ENCODE data around the gene NFIA. TPM values are rescaled to one million over a fixed set of nuclear protein-coding genes. Genes with fewer than 3 reads are reported as not detected.

NFIA gene
- total and polyA plus RNA-seq, 10 of the 15 experiments (the other 5 are each of a cell fraction or from before 2014, with no cell fraction given), result 0.10 to 0.16 TPM; not detected in 8

DNA sequence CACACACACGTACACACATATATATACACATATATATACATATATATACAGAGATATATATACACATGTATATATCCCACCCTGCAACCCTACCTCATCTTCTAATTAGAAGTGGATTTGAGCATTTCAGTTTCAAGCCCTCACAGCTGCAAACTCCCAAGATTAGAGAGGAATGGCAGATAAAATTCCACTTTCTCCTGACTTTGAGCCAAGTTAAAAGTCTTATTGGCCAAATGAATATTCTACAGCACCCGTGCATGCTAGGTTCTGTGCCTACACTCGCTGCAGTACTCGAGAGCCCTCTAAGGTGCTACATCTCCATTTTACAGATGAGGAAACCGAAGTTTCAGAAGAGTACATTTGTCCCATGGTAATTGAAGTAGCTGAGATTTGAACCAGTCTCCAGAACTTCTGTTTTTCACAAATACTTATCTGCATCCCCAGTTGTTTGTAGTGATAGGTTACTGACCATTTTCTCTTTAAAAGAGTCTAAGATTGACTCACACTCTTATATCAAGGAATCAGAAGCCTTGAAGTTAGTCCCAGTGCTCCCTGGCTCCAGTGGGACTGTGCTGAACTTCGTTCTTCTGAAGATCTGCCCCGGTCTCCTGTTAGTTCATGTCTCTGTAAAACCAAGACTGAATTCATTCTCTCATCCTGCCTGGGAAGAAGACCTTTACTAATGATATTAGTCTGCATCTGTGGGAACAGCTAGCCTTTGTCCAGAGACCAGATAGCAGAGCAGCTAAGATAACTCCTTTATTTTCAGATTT is 350.4 kb downstream of the NFIA start:
- no peak overlapping the region for H3K9ac ChIP-seq (ENCODE audit: control insufficient read depth, insufficient read depth, low read length)
- 3% methylated on average over 7 of the region's 7 CpGs for WGBS (ENCODE audit: insufficient coverage, insufficient replicate concordance, low lambda C conversion rate, missing lambda C conversion rate)
- DNase-seq (ENCODE audit: low read depth, low spot score), result no peak
- H3K4me1 ChIP-seq (ENCODE audit: control insufficient read depth, insufficient read depth, low read length), result peaks cover 3% of the 10 kb centered on the region; the same call in 1 of the 2 replicates
- no peak for FAIRE-seq
- no peak overlapping the region for H3K27ac ChIP-seq (ENCODE audit: control insufficient read depth, insufficient read depth)
- ChIA-PET SMC1A (ENCODE audit: uncharacterized antibody, unreplicated experiment) (interaction anchor here (0.7 to 1.3 kb wide), 3 partner anchors 9 to 202 kb away, joined by 3 to 7 read pairs (median 3); no protein-coding TSS in a partner anchor), RAD21 (ENCODE audit: unreplicated experiment) (no interaction called here), POLR2A (no interaction called here), CTCF (interaction anchor here (0.9 kb wide), 1 partner anchor 114 kb away, joined by 3 read pairs; no protein-coding TSS in a partner anchor)
- no peaks in the 10 kb centered on the region for H3K9me3 ChIP-seq (replicated peaks; ENCODE audit: control insufficient read depth, insufficient read depth, low read length)
- in situ Hi-C loops (cut with MboI), result no loop called here
- BruUV-seq (replicated peaks), result no TSS peak
- H3K4me2 ChIP-seq (ENCODE audit: control insufficient read depth, insufficient read depth), result no peak overlapping the region
- no peaks in the 10 kb centered on the region for H3K79me2 ChIP-seq (ENCODE audit: control insufficient read depth, insufficient read depth, low read length)
- ATAC-seq, result no peak
- no peaks in the 10 kb centered on the region for H3K36me3 ChIP-seq (ENCODE audit: control insufficient read depth in 2 of 2, insufficient read depth in 2 of 2, low read length in 1 of 2)
- no peak overlapping the region for H2AFZ ChIP-seq (ENCODE audit: control insufficient read depth, low read depth, low read length)
- H4K20me1 ChIP-seq (ENCODE audit: control insufficient read depth, insufficient read depth), result no peaks in the 10 kb centered on the region
- peaks cover 0 to under 1% of the 10 kb centered on the region in 2 experiments; a peak in 1 of 4 replicates for H3K27me3 ChIP-seq (replicated peaks in 1 of 2; ENCODE audit: control insufficient read depth in 2 of 2, insufficient read depth in 2 of 2, low read length in 1 of 2)
- no peak for TF ChIP-seq SPI1 (IDR thresholded peaks at IDR 0.05; ENCODE audit: borderline replicate concordance, insufficient read depth, low read depth, low read length)
- H3K4me3 ChIP-seq, result no peak overlapping the region
- intact Hi-C loops (cut with micrococcal nuclease; ENCODE audit: unreplicated experiment), result no loop called here

DNA sequence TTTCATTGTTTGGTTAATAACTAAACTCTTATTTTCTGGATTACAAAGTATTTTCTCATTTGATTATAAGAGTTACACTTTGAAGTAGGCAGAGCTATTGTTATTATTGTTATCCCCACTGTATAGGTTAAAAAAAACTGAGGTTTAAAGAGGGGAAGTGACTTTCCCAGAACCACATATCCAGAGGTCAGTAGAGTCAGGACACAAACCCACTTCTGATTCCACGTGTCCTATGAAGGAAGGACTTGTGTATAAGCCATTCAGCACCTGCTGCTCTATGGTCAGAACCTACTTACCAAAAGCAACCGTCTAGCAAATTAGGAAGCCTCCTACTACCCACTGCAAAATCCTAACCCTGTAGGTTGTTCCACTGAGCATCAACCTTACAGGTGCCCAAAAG is 351.3 kb downstream of the NFIA start:
- peaks cover 3% of the 10 kb centered on the region; the same call in 1 of the 2 replicates for H3K4me1 ChIP-seq (ENCODE audit: control insufficient read depth, insufficient read depth, low read length)
- 29% methylated on average over 2 of the region's 2 CpGs for WGBS (ENCODE audit: insufficient coverage, insufficient replicate concordance, low lambda C conversion rate, missing lambda C conversion rate)
- H2AFZ ChIP-seq (ENCODE audit: control insufficient read depth, low read depth, low read length), result no peak overlapping the region
- H4K20me1 ChIP-seq (ENCODE audit: control insufficient read depth, insufficient read depth), result no peaks in the 10 kb centered on the region
- no peak overlapping the region for H3K4me2 ChIP-seq (ENCODE audit: control insufficient read depth, insufficient read depth)
- intact Hi-C loops (cut with micrococcal nuclease; ENCODE audit: unreplicated experiment) (no loop called here), in situ Hi-C loops (cut with MboI) (no loop called here)
- no peaks in the 10 kb centered on the region; a peak in 1 of 4 replicates for H3K27me3 ChIP-seq (replicated peaks in 1 of 2; ENCODE audit: control insufficient read depth in 2 of 2, insufficient read depth in 2 of 2, low read length in 1 of 2)
- H3K36me3 ChIP-seq (ENCODE audit: control insufficient read depth in 2 of 2, insufficient read depth in 2 of 2, low read length in 1 of 2), result no peaks in the 10 kb centered on the region
- no peak overlapping the region for H3K9ac ChIP-seq (ENCODE audit: control insufficient read depth, insufficient read depth, low read length)
- CTCF ChIA-PET, result interaction anchor here (0.9 kb wide), 1 partner anchor 114 kb away, joined by 3 read pairs; no protein-coding TSS in a partner anchor
- no peaks in the 10 kb centered on the region for H3K9me3 ChIP-seq (replicated peaks; ENCODE audit: control insufficient read depth, insufficient read depth, low read length)
- DNase-seq (ENCODE audit: low read depth, low spot score) (no peak), ATAC-seq (no peak), FAIRE-seq (no peak)
- BruUV-seq (replicated peaks), result no TSS peak
- SMC1A ChIA-PET (ENCODE audit: uncharacterized antibody, unreplicated experiment), result interaction anchor here (0.7 to 1.3 kb wide), 4 partner anchors 10 to 203 kb away, joined by 3 to 7 read pairs (median 3); no protein-coding TSS in a partner anchor
- POLR2A ChIA-PET, result no interaction called here
- RAD21 ChIA-PET (ENCODE audit: unreplicated experiment), result no interaction called here
- H3K79me2 ChIP-seq (ENCODE audit: control insufficient read depth, insufficient read depth, low read length), result no peaks in the 10 kb centered on the region
- no peak overlapping the region for H3K27ac ChIP-seq (ENCODE audit: control insufficient read depth, insufficient read depth)
- no peak overlapping the region for H3K4me3 ChIP-seq
- TF ChIP-seq CREB1 (IDR thresholded peaks at IDR 0.05; ENCODE audit: low read depth) (no peak), MTA2 (IDR thresholded peaks at IDR 0.05; ENCODE audit: low read depth) (no peak), NFXL1 (IDR thresholded peaks at IDR 0.05; ENCODE audit: borderline replicate concordance) (no peak), ZNF622 (IDR thresholded peaks at IDR 0.05) (no peak), RELA (IDR thresholded peaks at IDR 0.05; ENCODE audit: borderline replicate concordance, partially characterized antibody) (no peak), NKRF (conservative IDR thresholded peaks at IDR 0.05) (no peak), NFIC (IDR thresholded peaks at IDR 0.05; ENCODE audit: low read depth, low read length) (no peak), RFX5 (IDR thresholded peaks at IDR 0.05; ENCODE audit: low read depth, low read length) (no peak), NFYA (IDR thresholded peaks at IDR 0.05; ENCODE audit: borderline replicate concordance, low read depth, low read length) (no peak), HDAC2 (IDR thresholded peaks at IDR 0.05) (no peak), STAT1 (conservative IDR thresholded peaks at IDR 0.05) (no peak), USF1 (IDR thresholded peaks at IDR 0.05; ENCODE audit: borderline replicate concordance, extremely low read length, insufficient read depth, low read depth, low read length) (no peak)
- TF ChIP-seq, protein P1, sequence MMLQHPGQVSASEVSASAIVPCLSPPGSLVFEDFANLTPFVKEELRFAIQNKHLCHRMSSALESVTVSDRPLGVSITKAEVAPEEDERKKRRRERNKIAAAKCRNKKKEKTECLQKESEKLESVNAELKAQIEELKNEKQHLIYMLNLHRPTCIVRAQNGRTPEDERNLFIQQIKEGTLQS (IDR thresholded peaks at IDR 0.05; ENCODE audit: borderline replicate concordance, extremely low read depth, low read depth, low read length), result no peak

All from GM12878 (cell line).